K562 (cell line): Measurements from ENCODE around the gene LTK. TPM values are rescaled to one million over a fixed set of nuclear protein-coding genes. Genes with fewer than 3 reads are reported as not detected.

ENCODE experiments used
- ADNP ChIP-seq: fragments of 200-800 bp; sonication (Bioruptor generic); IDR thresholded peaks from 2 replicates; pipeline ENCODE4 v1.6.1; 2016; ENCODE audit warnings: missing genetic modification characterization, missing compliant biosample characterization
- CHD2 ChIP-seq: IDR thresholded peaks from 2 replicates; pipeline ENCODE4 v1.6.1; 2011; ENCODE audit warnings: low read depth, low read length
- FOXJ2 ChIP-seq: fragments of 200-800 bp; sonication (Bioruptor generic); IDR thresholded peaks from 2 replicates; pipeline ENCODE4 v1.6.1; 2016; ENCODE audit warnings: missing genetic modification characterization, missing compliant biosample characterization
- JUNB ChIP-seq: fragments of 450-650 bp; formaldehyde crosslinking; conservative IDR thresholded peaks from 2 replicates; pipeline ENCODE4 v1.4.0; 2020; ENCODE audit warnings: mild to moderate bottlenecking
- KDM5B ChIP-seq: fragments of 200-600 bp; sonication (generic); IDR thresholded peaks from 2 replicates; pipeline ENCODE4 v1.6.1; 2012; ENCODE audit warnings: low read depth, mild to moderate bottlenecking, moderate library complexity, low read length, control low read depth, inconsistent platforms; ENCODE audit not compliant: insufficient replicate concordance
- MYBL2 ChIP-seq, 2 experiments: fragments of 450-650 bp in 1 of 2; sonication (generic) in 1 of 2; formaldehyde crosslinking in 1 of 2; IDR thresholded peaks; 2 replicates each; pipeline versions ENCODE4 v1.6.1 to v1.8.1; 2017 to 2022; ENCODE audit warnings: borderline replicate concordance in 1 of 2, inconsistent platforms in 1 of 2, low read depth in 1 of 2, mild to moderate bottlenecking in 1 of 2, missing genetic modification reagents in 1 of 2, moderate library complexity in 1 of 2
- NR2F6 ChIP-seq: fragments of 450-650 bp; formaldehyde crosslinking; IDR thresholded peaks from 2 replicates; pipeline ENCODE4 v1.4.0; 2020; ENCODE audit warnings: mild to moderate bottlenecking
- RFX1 ChIP-seq: fragments of 450-650 bp; IDR thresholded peaks from 2 replicates; pipeline ENCODE4 v1.6.1; 2016; ENCODE audit warnings: mild to moderate bottlenecking, moderate library complexity
- SAFB2 ChIP-seq: fragments of 200-400 bp; formaldehyde crosslinking; IDR thresholded peaks from 2 replicates; pipeline ENCODE4 v1.6.1; 2018; ENCODE audit warnings: borderline replicate concordance, low read length, low read depth, moderate library complexity; ENCODE audit not compliant: severe bottlenecking
- TCF7L2 ChIP-seq: fragments of 150-350 bp; IDR thresholded peaks from 2 replicates; pipeline ENCODE4 v1.6.1; 2016; ENCODE audit warnings: low read depth, mild to moderate bottlenecking, low read length, moderate library complexity
- ZBTB7A ChIP-seq: IDR thresholded peaks from 2 replicates; pipeline ENCODE4 v1.6.1; 2011; ENCODE audit warnings: low read depth, mild to moderate bottlenecking, low read length, moderate library complexity, borderline replicate concordance; ENCODE audit not compliant: control insufficient read depth
- ZFP30 ChIP-seq: fragments of 250-450 bp; sonication (Bioruptor Pico); IDR thresholded peaks from 2 replicates; pipeline ENCODE4 v1.8.0; 2022; ENCODE audit warnings: moderate library complexity, mild to moderate bottlenecking, inconsistent platforms, borderline replicate concordance
- ZKSCAN3 ChIP-seq: fragments of 250-450 bp; sonication (Bioruptor Pico); IDR thresholded peaks from 2 replicates; pipeline ENCODE4 v1.4.0; 2020
- ZNF12 ChIP-seq: sonication (generic); formaldehyde crosslinking; IDR thresholded peaks from 2 replicates; pipeline ENCODE4 v1.4.0; 2020; ENCODE audit warnings: mild to moderate bottlenecking, missing genetic modification reagents
- ZNF41 ChIP-seq: fragments of 250-450 bp; sonication (Bioruptor Pico); conservative IDR thresholded peaks from 2 replicates; pipeline ENCODE4 v1.4.0; 2020; ENCODE audit warnings: mild to moderate bottlenecking
- ZNF584 ChIP-seq: fragments of 200-800 bp; sonication (Bioruptor generic); IDR thresholded peaks from 2 replicates; pipeline ENCODE4 v1.6.1; 2016; ENCODE audit warnings: low read depth, mild to moderate bottlenecking, missing genetic modification characterization, missing compliant biosample characterization
- polyA plus RNA-seq, 8 experiments: library from polyadenylated mRNA; depleted of rRNA in 4 of 8; stranded (reverse) in 5 of 8; unstranded in 3 of 8; fragments of >200 nt; fragmentation: Nextera tagmentation in 2 of 8; fragmentation: Illumina TruSeq in 1 of 8; extraction: Ambion mirVana in 2 of 8; extraction: Trizol in 1 of 8; gene quantifications; 2 replicates each; pipeline versions ENCODE4 v1.2.1 to v1.2.3, GENCODE V29; 2011 to 2014; ENCODE audit warnings: inconsistent platforms in 1 of 8, missing spikeins in 1 of 8
- total RNA-seq, 7 experiments: library from RNA; depleted of rRNA in 6 of 7; stranded (reverse); fragments of >200 nt in 6 of 7; fragmentation: Illumina TruSeq in 2 of 7; extraction: Trizol in 2 of 7; gene quantifications; 2 replicates each; pipeline versions ENCODE4 v1.2.1 to v1.2.3, GENCODE V29; 2011 to 2021; ENCODE audit warnings: low replicate concordance in 1 of 7
- TF ChIP-seq, protein P1 (sequence below), 2 experiments: fragments of 450-650 bp; IDR thresholded peaks; 2 replicates each; pipeline ENCODE4 v1.6.1; 2018; ENCODE audit warnings: mild to moderate bottlenecking in 2 of 2, low read depth in 1 of 2; ENCODE audit not compliant: partially characterized antibody in 2 of 2
- TF ChIP-seq, protein P2 (sequence below): sonication (generic); formaldehyde crosslinking; IDR thresholded peaks from 2 replicates; pipeline ENCODE4 v1.9.0; 2022; ENCODE audit warnings: mild to moderate bottlenecking, missing genetic modification reagents
- TF ChIP-seq, protein P3 (sequence below): fragments of 450-650 bp; IDR thresholded peaks from 2 replicates; pipeline ENCODE4 v1.6.1; 2016; ENCODE audit warnings: missing biosample characterization, missing genetic modification characterization
- TF ChIP-seq, protein P4 (sequence below): fragments of 200-400 bp; formaldehyde crosslinking; IDR thresholded peaks from 2 replicates; pipeline ENCODE4 v1.6.1; 2017; ENCODE audit warnings: mild to moderate bottlenecking, low read depth, low read length, moderate library complexity

LTK gene
- total and polyA plus RNA-seq, 9 of the 15 experiments (the other 6 are each of a cell fraction or from before 2014, with no cell fraction given): 0.25 to 4.4 (median 1.8) TPM

DNA sequence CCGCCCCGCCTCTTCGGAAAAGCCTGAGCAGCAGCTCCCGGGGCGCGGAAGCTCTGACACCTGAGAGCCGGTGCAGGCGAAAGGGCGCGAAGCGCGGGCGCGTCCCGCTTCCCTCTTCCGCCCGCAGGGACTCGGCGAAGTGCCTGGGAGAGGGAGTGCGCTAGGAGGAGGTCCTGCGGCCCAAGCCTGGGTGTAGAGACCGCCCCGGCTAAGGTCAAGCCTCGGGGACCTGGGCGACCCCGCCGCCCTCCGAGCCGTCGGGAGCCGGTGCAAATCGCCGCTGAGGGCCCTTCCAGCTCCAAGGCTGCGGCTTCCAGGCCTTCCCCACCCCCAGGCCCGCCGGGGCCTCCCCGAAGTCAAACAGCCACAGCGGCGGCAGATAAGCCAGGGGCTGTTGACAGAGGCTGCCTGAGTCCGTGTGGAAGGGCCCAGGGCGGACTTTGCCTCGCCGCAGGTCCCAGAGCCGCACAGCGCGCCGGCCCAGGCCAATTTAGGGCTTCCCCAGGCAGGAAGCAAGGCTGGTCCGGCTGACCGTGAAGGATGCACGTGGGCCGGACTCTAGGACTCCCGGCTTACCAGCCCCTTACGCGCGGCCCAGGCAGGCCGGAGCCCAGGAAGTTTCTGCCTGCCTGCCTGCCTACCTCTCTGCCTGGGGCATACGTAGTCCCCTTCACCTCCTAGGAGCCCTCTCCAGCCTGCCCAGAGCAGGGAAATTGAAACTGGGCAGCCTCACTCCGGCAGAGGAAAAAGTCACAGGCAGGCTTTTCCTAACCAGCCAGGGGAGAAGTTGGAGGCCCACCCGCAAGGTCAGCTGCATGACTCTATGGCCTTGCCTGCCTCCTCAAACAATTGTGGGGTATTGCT lies 17.7 kb downstream of the LTK start (continued):
- TF ChIP-seq ZFP30 (no peak), NR2F6 (CRISPR knock-in tag) (no peak), TCF7L2 (no peak), ZNF12 (CRISPR knock-in tag) (no peak), JUNB (CRISPR knock-in tag) (no peak), ZNF584 (CRISPR knock-in tag) (no peak), SAFB2 (no peak), ZNF41 (no peak), ADNP (tag) (no peak), RFX1 (no peak), CHD2 (no peak), MYBL2 (IDR thresholded peaks at IDR 0.05; ENCODE audit: low read depth) (no peak), MYBL2 (CRISPR knock-in tag; IDR thresholded peaks at IDR 0.05; ENCODE audit: borderline replicate concordance) (no peak), ZKSCAN3 (CRISPR knock-in tag) (no peak), KDM5B (no peak), ZBTB7A (peak; percentile 10; the same call in 1 of the 2 replicates), FOXJ2 (tag) (no peak)
- TF ChIP-seq, protein P1, sequence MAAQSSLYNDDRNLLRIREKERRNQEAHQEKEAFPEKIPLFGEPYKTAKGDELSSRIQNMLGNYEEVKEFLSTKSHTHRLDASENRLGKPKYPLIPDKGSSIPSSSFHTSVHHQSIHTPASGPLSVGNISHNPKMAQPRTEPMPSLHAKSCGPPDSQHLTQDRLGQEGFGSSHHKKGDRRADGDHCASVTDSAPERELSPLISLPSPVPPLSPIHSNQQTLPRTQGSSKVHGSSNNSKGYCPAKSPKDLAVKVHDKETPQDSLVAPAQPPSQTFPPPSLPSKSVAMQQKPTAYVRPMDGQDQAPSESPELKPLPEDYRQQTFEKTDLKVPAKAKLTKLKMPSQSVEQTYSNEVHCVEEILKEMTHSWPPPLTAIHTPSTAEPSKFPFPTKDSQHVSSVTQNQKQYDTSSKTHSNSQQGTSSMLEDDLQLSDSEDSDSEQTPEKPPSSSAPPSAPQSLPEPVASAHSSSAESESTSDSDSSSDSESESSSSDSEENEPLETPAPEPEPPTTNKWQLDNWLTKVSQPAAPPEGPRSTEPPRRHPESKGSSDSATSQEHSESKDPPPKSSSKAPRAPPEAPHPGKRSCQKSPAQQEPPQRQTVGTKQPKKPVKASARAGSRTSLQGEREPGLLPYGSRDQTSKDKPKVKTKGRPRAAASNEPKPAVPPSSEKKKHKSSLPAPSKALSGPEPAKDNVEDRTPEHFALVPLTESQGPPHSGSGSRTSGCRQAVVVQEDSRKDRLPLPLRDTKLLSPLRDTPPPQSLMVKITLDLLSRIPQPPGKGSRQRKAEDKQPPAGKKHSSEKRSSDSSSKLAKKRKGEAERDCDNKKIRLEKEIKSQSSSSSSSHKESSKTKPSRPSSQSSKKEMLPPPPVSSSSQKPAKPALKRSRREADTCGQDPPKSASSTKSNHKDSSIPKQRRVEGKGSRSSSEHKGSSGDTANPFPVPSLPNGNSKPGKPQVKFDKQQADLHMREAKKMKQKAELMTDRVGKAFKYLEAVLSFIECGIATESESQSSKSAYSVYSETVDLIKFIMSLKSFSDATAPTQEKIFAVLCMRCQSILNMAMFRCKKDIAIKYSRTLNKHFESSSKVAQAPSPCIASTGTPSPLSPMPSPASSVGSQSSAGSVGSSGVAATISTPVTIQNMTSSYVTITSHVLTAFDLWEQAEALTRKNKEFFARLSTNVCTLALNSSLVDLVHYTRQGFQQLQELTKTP (IDR thresholded peaks at IDR 0.05; ENCODE audit: low read depth in 1 of 2, partially characterized antibody in 2 of 2): no peak
- TF ChIP-seq, protein P2, sequence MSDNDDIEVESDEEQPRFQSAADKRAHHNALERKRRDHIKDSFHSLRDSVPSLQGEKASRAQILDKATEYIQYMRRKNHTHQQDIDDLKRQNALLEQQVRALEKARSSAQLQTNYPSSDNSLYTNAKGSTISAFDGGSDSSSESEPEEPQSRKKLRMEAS (CRISPR knock-in tag): peak; percentile 80
- TF ChIP-seq, protein P3, sequence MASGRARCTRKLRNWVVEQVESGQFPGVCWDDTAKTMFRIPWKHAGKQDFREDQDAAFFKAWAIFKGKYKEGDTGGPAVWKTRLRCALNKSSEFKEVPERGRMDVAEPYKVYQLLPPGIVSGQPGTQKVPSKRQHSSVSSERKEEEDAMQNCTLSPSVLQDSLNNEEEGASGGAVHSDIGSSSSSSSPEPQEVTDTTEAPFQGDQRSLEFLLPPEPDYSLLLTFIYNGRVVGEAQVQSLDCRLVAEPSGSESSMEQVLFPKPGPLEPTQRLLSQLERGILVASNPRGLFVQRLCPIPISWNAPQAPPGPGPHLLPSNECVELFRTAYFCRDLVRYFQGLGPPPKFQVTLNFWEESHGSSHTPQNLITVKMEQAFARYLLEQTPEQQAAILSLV (tag): no peak
- TF ChIP-seq, protein P4, sequence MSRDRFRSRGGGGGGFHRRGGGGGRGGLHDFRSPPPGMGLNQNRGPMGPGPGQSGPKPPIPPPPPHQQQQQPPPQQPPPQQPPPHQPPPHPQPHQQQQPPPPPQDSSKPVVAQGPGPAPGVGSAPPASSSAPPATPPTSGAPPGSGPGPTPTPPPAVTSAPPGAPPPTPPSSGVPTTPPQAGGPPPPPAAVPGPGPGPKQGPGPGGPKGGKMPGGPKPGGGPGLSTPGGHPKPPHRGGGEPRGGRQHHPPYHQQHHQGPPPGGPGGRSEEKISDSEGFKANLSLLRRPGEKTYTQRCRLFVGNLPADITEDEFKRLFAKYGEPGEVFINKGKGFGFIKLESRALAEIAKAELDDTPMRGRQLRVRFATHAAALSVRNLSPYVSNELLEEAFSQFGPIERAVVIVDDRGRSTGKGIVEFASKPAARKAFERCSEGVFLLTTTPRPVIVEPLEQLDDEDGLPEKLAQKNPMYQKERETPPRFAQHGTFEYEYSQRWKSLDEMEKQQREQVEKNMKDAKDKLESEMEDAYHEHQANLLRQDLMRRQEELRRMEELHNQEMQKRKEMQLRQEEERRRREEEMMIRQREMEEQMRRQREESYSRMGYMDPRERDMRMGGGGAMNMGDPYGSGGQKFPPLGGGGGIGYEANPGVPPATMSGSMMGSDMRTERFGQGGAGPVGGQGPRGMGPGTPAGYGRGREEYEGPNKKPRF: no peak
